Endothelial cell of hepatic sinusoid (primary cell): ENCODE results near the gene HAGH.

Experiments used
- in situ Hi-C: cut with HindIII; loops from 2 replicates; pipeline ENCODE4 v1.10.0; 2017; ENCODE audit warnings: low sequenced_read_pairs

HAGH gene

DNA sequence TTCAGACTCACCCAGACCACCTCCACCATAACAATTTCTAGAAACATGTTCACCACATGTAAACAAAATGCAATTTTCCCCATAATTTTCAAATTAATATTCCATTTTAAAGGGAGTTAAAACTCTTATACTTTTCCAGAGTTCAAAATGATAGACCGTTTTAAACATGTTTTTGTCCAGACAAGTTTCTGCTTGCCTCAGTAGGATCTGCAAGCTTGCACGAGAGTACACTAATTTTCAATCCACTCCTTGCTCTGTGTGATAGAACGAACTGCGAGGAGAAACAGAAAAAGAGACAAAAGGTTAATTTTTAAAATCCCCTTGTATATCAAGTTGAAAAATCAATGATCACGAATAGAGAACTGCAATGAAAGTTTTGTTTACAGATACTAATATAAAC is 7.5 kb upstream of the HAGH start:
- in situ Hi-C loops = no loop called here

DNA sequence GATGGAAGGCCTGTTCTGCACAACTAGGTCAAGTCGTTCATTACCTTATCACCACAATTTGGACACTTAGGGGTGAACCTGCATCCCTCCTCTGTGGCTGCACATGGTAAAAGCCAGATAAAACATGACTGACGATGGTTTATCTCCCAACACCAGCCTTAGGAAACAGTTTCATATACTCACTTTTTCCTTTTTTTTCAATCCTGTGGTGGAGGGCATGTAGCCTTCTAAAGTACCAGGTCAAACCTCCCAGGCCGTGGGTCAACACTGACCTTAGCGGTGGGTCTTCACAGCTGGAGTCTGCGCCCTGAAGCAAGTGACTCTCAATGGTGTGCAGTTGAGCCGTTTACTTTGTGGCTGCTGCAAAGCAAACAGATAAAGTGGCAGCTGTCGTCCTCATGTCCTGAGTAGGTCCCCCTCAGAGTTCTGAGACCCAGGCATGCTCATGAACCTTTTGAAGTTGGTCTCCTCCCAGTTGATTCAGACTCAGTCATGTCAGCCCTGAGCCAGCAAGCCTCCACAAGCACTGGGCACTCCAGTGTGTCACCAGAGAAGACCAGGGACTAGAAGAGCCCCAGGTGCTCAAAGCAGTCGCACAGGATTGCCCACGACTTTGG is 6.3 kb upstream of the HAGH start:
- in situ Hi-C loops = no loop called here

DNA sequence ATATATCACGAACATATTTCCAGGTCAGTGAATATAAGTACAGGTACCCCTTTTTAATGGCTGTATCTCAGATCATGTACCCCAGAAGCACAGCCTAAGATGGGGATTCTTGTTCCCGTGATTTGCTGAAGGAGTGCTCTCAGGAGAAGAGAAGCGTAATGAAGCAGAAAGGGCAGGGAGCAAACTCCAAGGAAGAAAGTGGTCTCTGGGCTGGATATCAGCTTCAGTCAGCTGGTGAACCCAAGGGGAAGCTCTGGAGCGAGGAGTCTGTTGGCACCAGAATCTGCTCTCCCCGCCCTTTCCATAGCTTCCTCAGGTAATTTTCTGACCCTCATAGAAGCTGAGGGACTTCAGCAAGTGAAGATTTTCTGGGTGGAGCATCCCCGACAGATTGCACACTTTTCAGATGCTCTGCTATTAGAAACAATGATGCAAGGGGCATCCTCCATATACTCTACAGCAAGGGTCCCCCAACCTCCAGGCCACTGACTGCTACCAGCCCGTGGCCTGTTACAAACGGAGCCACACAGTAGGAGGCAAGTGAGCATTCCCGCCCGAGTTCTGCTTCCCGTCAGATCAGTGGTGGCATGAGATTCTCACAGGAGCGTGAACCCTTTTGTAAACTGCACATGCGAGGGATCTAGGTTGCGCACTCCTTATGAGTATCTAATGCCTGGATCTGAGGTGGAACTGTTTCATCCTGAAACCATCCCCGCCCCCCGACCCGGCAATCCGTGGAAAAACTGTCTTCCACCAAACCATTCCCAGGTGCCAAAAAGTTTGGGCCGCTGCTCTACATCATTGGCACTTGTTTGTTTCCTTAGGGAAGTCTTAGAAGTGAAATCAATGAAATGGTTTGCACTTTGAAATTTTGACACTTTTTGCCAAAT is 4.8 kb upstream of the HAGH start:
- in situ Hi-C loops = no loop called here

DNA sequence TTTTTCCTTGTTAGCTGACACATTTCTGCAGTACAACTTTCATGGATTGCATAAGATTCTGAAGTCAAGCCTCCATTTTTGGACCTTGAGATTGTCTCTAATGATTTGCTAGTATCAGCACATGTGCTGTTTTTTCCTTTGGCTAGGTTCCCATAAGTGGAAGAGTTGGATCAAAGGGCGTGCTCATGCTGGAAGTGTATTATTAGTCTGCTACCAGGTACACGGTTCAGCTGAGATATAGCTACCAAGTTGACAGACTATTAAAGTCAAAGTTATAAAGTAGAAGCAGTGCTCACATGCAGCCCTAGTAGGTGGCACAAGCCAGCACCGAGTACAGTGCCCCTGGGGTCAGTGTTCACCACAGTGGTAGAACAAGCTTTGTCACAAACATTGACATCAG is 3.6 kb upstream of the HAGH start:
- in situ Hi-C loops = no loop called here

DNA sequence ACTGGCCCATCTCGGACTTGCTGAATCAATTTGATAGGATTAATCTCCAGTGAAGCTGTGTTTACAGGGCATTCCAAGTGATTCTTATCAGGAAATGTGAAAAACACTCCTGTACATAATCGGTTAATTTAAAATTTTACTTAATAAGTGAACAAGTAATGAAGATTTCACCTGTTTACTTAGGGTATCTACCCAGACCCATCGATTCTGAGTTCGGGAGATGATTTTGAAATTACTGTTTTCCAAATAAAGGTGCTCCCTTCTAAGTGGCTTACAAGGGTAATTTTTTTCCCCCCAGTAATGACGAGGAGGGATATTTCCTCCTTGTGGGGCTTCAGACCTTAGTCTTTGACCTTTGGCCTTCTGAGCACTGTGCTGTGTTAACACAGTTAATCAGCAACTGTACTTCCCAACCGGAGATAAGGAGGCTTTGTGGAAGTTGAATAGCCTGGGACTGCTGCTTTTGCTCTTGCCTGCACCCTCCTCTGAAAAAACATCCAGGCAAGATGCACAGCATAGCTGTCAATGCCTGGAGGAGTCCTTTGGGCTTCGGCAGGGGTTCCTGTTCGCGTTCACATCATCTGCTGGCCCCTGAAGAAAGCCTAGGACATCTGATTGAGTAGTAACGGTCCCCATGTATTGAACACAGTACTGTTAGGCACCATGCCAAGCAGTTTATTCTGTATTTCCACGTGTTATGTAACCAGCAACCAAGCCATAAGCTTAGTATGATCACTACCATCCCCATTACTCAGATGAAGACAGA is 2.2 kb upstream of the HAGH start:
- in situ Hi-C loops = no loop called here

DNA sequence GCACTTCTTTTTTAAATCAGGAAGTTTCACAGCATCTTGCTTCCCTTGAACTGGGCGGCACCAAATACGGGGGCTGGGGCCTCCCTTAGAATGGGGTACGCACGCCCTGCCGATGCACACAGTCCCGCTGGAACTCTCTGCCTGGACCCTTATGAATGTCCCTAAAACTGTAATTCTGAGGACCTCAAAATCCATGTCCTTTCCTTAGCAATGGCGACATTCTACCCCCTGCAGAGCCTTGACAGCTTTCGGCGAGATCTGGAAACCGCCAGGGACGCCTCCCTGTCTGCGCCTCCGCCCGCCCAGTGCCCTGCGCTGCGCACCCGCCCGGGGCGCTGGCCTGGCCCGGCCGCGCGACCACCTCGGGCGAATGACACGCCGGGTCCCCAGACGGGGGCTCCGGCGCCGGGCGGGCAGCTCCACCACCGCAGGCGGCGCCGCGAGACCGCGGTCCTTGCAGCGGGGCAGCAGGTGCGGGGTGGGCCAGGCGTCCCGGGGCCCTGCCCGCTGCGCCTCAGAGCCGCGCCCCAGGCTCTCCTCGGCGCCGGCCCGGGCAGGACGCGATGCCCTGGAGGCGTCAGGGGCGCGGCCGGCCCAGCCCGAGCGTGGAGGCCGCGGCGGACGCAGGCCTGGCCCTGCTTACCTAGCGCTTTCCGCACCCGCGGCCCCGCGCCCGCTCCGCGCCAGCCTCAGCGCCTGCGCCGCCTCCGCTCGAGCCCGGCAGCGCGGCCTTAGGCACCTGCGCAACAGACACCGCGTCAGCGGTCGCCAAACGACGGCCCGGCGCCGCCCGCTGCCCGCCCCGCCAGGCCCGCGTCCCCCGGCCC is 548 bp downstream of the HAGH start:
- in situ Hi-C loops = no loop called here

DNA sequence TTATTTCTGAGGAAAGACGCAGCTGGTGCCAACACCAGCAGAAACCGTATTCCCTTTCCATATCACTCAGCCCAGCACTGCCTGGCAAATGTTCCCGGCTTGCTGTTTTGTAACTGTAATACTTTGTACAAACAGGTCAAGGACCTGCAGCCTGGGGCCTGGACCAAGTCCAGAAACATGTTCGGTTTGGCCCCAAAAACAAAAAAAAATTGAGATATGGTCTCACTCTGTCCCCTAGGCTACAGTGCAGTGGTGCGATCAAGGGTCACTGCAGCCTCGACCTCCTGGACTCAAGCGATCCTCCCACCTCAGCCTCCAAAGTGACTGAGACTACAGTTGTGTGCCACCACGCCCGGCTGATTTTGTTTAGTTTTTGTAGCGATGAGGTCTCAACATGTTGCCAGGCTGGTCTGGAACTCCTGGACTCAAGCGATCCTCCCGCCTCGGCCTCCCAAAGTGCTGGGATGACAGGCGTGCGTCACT is 1.2 kb downstream of the HAGH start:
- in situ Hi-C loops = no loop called here

DNA sequence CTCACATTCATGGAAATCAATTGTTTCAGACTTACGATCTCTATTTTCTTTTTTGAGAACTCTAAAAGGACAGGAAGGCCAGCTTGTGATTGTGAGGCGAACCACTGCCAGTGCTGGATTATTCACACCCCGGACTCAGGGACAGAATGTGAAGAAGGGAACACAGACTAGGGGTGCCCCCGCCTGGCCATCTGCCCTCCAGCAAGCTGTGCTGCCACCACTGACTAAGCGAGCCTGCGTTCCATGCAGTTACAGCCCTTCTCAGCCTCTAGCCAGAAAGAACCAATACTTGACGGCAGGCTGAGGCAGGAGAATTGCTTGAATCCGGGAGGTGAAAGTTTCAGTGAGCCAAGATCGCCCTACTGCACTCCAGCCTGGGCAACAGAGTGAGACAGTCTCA is 2.8 kb downstream of the HAGH start:
- in situ Hi-C loops = no loop called here

DNA sequence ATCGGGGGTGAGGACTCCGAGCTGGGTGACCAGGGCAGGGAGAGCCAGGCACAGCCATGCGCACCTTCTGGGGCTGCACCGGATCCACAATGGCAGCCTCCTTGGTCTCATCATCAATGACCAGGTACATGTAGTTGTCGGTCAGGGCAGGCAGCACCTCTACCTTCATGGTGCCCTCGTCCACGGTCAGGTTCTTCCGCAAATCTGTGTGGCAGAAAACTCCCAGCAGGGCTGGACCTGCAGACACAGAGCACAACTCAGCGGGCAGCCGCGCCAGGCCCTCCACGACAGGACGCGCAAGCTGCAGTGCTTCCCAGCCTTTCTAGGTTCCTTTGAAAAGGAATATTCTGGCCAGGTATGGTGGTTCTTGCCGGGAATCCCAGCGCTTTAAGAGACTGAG is 3.8 kb downstream of the HAGH start:
- in situ Hi-C loops = no loop called here

DNA sequence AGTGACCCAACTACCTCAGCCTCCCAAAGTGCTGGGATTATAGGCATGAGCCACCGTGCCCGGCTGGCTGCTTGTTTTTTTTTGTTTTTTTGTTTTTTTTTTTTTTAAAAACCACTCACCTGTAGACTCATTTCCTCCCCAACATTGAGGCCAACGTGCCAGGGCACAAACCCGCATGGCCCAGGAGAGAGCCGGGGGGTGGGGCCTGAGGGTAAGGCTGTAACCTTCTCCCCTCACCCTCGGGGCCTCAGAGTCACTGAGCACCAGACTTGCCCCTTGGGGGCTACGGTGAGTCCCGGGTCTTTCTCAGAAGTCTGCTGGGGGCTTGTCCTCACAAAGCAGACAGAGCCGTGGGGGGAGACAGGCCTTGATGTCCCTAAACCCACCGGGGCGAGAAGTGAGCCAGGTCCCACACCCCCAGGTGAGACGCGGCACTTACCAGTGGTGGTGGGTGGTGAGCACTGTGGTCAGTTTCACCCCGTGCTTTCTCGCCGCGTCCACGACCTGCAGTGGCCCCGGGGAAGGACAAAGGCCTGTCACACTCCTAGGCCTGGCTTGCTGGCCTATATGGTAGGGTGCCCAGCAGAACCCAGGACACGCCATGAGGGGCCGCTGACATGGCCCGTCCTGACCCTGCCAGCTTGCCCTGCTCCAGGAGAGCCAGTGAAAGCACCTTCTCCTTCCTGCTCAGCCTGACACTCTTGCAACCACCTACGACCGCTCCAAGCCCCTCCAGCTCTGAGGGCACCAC is 4.6 kb downstream of the HAGH start:
- in situ Hi-C loops = no loop called here

DNA sequence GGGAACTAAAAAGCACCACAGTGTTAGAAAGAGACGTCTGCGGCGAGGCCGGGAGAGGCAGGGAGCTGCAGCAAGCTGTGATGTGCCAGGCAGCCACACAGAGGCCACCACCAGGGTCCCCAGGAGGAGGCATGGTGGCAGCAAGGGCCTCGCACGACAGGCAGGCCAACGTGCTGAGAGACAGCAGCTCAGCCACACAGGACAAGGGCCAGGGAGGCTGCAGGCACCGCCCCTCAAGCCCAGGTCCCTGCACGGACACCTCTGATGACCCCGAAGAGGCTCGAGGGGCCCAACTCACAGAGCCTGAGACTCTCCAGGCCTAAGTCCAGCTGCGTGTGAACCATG is 5.7 kb downstream of the HAGH start:
- in situ Hi-C loops = no loop called here

DNA sequence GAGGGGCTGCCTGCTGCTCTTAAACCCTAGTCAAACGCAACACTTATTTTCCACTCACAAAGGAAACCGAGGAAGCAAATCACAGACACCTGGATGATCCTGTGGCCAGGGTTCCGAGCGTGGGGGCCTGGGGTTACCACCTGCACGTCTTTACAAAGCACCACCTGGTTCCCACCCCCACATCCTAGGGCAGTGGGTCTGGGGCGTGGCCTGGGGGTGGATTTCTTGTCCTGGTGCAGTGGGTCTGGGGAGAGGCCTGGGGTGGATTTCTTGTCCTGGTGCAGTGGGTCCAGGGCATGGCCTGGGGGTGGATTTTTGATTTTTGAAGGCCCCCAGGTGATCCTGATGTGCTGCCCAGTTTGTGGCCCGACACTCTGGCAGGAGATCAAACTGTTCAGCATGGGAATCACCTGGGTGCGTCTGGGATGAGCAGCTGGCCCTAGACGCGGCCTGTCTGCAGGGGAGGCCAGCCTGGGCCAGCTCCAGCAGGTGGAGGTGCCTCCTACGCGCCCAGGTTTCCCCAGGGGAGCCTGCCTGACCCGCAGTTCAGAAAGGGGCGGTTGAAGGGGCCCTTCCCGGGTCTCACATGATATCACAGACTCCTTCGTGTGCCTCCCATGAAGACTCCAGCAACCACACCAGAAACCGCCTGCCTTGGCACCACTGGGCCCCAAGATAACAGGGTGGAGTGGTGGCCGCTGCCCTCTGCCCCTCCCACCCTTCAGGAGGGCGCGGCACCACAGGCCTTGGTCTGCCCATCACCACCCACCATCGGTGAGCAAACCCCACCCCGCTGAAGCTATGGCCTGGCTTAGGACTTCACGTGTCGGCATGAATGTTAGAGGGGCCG is 6.3 kb downstream of the HAGH start:
- in situ Hi-C loops = no loop called here

DNA sequence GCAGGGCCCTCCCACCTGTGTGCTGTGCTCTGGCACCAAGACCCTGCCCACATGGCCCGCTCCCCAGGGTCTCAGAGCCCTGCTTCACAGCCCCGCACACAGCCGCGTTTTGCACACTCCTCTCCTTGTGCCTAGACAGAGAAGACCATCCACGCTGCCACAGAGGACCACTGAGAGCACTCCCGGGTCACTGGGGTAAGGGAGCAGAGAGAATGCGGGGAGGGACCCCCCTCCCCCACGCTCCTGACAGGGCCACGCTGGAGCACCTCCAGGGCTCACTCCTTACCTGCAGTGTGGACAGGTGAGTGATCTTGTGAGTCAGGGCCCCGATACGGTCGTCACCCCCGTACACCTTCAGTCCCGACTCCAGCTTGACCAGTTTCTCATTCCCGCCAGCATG is 7.0 kb downstream of the HAGH start:
- in situ Hi-C loops = no loop called here

DNA sequence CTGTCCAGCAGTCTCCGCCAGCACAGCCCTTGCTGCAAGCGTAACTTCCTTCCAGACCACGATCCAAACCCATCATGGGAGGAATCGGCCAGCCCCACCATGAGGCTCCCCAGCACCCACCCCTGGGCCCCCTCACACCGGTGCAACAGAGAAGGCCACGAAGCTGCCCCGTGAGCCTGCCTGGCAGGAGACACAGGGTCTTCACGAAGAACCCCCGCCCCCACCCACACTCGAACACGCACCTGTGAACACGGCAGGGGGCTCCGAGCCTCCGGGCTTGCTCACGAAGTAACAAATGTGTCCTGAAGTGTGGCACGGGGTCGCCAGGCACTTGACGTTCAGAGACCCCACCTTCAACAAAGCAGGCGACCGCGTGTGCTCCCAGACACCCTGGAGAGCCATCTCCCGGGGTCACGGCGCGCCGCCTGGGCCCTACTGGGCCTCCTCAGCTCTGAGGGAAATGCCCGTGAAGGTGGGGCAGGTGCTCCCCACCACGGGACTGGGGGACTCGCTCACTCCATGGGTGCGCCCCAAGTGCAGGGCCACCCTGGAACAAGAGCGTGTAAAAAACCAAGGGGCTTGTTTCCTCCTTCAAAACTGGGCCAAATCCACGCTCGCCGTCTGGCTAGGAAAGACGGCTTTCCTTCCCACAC is 7.6 kb downstream of the HAGH start:
- in situ Hi-C loops = no loop called here

DNA sequence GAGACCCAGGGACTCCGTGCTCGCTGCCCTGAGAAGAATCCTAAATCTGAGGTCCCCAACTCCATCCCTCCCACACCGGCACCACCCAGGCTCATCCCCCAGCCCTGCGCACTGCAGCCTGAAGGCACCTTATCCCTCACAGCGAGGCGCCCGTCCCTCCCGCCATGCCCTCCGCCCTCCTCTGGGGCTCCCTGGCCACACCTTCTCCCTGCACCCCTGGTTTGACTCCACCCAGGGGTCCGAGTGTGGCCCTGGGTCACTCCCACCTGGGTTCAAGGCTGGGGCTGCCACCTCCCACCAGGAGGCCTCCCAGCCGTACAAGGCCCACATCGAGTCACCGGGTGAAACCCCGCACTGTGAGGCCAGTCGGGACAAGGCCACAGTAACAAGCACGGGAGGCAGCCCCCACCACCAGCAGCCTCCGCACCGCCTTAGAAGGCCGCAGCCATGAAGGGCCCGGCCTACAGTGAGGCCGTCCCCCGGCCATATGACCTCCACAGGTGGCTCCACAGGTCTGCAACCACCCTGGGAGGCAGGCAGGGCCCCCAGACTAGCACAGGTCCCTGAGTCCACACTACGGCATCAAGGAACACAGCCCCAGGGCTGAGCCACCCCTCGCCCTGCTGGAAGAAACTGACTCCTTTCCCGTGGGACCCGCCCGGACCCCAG is 8.3 kb downstream of the HAGH start:
- in situ Hi-C loops = no loop called here

DNA sequence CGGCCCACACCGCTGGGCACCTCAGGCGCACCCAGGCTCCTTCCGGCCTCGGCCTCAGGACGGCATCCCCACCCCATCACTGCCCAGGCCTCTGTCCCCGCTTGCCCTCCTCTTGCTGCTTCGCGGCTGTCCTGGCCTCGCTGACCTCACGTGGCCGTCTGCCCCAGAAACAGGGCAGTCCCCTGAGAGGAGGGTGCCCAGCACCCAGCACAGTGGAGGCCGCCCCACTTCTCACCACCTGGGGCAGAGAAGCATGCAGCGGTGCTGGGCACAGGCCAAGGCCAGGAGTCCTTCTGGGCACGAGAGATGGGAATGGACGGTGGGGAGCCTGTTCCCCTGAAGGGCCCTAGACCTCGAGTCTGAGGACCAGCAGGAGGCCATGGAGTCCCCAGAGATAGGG is 8.9 kb downstream of the HAGH start:
- in situ Hi-C loops = no loop called here

DNA sequence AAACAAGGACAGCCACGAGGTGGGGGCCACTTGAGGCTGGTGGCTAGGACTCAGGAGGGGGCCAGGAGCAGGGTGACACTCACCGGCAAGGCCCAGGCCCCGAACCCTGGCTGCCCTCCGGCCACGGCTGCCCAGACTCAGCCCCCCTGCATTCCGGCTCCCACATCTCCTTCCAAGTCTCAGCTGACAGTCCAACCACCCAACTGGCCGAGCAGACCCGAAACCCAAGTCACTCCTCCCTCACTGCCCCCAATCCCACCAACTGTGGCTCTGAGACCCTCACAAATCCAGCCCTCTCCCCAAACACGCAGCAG is 9.4 kb downstream of the HAGH start:
- in situ Hi-C loops = no loop called here
